Islet of Langerhans (tissue), 1 donor: ENCODE data around the gene AMPD1.

Experiments used
- FAIRE-seq: peaks from one replicate; lab custom pipeline; 2011; peaks lifted over from hg19 to GRCh38; lab: Jason Lieb, UNC

AMPD1 gene

DNA sequence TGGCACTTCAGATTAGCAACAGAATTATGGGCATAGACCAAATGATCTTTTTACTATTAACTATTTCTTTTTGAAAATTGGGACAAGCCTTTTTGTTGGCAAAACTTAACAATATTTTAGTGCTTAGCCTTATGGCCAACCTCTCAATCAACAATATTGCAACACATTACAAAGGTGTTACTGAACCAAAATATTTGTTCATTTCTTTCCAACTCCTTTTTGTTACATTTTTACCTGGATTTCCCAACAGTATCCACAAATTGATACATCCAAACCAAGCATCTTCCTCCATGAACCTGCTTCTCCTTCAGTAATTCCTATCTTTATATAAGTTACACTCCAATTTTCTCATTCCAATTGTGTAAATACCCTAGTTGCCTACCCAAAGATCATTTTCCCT is 1.5 kb upstream of the AMPD1 start:
- FAIRE-seq: no peak

DNA sequence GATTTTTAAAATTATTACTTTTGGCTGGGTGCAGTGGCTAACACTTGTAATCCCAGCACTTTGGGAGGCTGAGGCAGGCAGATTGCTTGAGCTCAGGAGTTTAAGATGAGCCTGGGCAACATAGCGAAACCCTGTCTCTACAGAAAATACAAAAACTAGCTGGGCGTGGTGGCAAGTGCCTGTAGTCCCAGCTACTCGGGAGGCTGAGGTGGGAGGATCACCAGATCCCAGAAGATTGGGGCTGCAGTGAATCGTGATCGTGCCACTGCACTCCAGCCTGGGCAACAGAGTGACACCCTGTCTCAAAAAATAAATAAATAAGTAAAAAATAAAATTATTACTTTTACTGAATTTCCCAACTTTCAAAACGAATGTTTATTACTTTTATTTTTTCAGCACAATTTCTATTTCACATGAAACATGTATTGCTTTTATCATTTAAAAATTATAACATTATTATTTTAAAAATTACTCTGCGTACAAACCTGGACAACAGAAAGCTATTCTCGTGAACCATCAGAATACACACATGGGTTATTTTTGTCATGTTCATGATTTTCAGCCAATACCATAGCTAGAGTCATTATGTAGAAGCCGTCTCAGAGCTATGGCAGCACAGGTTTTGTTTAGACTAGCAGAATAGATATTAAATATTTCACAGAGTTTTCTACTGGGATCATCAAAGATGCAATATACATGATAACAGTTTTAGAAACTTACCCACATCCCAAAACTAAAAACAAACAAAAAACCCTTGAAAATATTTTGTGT is 621 bp downstream of the AMPD1 start:
- FAIRE-seq: no peak

DNA sequence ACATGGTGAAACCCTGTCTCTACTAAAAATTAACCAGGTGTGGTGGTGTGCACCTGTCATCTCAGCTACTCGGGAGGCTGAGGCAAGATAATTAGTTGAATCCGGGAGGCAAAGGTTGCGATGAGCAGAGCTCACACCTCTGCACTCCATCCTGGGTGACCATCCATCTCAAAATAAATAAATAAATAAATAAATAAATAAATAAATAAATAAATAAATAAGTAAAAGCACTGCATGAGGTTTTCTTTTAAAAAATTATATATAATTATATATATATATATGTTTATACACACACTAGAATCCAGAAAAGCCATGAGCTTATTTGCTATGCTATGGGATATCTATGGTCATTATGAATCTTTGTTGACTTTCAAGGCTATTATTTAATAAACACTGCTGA is 2.4 kb downstream of the AMPD1 start:
- FAIRE-seq: no peak

DNA sequence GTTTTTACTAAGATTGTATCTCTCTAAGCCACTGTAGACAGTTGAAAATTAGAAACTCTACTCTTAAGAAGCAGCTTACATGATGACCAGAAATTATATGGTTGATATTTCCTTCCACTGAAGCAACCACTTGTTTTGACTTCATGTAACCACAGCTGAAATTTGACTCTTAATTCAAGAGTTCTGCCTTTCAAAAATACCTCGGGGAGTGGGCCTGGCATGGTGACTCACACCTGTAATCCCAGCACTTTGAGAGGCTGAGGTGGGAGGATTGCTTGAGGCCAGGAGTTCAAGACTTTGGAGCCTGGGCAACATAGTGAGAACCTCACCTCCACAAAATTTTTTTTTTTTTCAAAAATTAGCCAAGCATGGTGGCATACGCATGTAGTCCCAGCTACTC is 4.3 kb downstream of the AMPD1 start:
- FAIRE-seq: no peak

DNA sequence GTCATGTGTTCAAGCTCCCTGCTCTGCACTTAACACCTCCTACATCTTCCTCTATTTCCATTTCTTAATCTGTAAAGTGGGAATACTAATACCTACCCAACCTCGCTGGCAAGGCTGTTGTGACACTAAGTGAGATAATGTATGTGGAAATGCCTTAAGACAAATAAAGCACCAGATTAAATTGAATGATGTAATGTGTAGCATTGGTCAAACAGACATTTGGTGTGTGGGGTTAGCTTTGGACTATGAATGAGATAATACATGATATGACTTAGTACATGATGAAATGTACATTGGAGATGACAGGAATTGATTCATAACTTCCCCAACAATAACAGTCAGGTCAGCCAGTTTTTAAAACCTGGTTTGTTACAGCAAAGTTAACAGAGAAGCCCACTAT is 5.2 kb downstream of the AMPD1 start:
- FAIRE-seq: no peak

DNA sequence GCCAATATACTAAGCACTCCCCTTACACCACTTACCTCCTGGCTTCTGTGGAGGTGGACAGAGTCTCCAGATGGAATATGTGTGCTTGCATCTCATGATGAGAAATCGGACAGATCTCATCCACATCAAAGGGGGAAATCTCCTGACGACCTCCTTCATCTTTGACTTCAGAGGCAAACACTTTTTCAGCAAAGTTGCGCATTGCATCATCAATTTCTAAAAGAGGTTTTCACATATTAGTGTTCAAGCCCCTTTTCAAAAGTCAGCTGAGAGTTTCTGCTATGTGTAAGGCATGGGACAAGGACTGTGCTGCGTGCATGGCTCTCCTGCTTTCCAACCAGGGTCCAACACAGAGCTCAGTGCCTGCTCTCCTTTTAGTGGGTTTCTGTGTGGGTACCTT is 6.8 kb downstream of the AMPD1 start:
- FAIRE-seq: no peak

DNA sequence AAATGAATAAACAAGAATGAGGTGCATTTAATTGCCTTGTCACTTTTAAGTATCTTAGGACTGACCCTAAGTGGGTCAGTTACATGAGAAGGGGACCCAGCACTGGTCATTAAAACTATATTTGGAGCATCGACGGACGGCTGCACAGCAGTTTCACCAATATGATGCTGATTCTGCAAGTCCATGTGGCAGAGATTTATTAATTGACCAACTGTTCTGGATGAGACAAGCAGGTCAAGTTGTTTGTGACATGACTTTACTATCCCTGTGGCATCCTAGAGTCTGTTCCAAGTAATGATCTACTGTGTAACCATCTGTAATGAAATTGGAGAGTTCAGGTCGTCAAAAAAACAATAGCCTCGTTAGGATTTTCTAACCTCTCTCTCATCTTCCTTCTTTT is 9.5 kb downstream of the AMPD1 start:
- FAIRE-seq: no peak

DNA sequence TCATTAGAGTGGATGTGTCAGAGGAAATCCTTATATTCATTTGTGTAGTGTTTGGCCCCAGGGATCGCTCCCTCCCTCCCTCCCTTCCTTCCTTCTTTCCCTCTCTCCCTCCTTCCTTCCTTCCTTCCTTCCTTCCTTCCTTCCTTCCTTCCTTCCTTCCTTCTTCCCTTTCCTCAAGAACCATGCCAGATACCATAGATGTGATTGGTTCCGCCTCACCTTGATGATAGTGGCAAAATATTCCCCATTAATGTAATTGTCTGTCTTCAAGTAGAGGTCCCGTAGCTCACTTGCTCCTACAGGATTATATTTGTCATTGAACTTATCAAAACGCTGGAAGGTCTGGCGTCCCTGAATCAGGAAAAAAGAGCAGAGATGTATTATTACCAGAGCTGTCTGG is 17.7 kb downstream of the AMPD1 start:
- FAIRE-seq: no peak

DNA sequence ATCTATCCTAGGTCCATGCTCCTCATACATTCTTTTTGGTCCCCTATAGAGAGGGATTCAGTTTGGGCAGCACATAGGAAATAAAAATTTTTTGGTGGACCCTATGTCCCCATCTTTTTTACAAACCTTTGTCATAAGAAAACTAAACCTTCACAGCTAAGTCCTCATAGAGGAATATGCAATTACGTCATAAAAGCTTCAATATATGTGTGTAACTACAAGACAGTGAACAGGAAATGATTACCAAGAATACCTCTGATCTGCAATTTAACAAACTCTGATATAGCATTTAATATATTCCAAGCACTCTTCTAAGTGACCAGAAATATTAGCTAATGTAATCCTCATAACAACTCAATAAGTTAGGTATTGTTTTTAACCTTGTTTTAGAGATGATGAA is 19.2 kb downstream of the AMPD1 start:
- no peak for FAIRE-seq

DNA sequence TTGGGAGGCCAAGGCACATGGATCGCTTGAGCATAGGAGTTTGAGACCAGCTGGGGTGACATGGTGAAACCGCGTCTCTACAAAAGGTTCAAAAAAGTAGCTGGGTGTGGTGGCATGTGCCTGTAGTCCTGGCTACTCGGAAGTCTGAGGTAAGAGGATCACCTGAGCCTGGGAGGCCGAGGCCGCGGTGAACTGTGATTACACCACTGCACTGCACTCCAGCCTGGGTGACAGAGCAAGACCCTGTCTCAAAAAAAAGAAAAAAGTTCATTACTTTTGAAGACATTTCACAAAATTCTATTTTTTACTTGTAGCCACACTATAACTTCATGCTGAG is 23.4 kb downstream of the AMPD1 start:
- FAIRE-seq: no peak

DNA sequence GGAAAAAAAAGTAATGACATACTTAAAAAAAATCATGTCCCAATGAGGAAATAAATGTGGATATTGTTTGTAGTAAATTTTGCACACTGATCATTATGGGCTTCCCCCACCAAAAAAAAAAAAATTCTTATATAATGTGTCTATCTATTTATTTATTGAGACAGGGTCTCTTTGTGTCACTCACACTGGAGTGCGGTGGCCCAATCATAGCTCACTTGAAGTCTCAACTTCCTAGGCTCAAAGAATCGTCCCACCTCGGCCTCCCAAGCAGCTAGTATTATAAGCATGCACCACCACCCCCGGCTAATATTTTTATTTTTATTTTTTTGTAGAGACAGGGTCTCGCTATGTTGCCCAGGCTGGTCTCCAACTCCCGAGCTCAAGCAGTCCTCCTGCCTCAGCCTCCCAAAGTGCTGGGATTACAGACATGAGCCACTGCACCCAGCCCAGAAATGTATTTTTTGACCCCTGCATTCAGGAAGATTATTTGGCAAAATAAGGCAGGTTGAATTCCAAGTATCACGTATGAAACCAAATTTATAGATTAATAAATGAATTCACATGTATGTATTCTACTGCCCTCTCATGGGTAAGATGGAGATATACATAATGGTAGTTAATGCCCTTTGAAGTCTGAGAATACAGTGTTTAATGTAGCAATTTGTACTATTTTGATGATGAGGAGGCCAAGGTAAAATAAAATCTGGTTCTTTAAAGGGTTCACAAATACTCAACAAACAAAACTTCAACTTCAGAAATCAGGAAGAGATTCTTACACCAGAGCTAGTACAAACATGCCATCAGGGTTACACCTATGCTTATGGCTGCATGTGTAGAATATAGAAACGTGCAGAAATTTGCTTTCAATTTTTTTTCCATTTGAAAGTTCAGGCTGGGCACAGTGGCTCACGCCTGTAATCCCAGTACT is 24.1 kb downstream of the AMPD1 start:
- FAIRE-seq: no peak

DNA sequence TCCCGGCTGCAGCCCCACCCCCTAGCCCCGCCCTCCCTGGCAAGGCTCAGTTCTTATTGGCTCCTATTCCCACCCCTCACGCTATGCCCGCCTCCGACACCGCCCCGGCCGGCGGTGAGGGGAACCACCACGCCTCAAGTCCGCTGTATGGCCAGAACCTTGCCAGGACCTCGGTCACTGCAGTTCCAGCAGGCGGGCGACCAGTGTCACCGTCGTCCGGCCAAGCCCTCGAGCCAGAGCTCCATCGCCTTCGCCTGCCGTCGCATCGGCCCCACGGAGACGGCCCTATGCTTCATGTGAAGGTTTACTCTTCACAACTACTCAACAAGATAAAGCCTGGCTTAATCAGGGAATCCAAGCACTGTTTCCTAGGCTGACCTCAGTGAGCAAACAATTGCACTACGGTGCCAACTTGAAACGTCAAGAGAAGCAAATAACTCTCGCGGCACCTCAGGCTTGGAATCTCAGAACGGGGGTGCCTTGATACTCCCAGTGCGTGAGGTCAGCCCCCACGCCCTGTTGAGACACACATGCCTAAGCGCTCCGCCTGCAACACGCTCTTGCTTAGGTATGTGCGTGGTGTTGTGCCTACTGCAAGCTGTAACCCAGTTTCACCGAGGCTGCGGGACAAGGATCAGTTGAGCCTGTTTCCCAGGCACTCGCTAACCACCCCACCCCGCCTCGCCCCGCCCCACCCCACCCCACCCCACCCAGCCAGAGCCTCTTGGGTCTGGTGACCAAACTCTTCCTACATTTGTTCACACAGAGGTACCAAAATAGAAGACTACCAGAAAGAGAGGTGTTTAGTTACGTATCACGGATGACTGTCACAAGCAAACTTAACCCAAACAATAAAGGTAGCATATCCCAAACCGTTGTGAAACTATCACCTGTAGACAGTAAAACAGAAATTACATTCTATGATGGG is 25.0 kb downstream of the AMPD1 start:
- no peak for FAIRE-seq

DNA sequence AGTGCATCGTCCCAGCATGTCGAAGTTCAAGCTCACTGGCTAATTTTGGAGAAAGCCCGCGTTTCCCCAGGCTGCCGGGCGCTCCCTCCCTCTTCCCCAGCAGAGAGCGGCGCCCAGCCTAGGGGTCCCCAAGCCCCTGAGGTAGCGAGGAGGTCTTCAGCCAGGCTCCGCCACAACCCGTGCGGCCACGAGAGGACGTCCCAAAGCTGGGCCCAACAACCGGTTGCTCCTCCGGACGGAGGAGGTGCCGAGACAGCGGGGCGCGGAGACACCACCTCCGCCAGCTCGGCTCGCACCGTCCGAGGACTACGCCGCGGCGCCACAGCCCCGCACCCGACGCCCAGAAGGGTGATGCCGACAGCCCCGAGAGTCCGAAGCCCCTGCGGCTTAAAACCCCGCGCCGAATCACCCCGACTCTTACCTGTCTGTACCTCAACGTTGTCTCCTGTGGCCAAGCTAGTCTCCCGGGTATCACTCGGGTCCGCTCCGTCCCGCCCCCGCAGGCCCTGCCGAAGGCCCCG is 25.7 kb downstream of the AMPD1 start, which contains the start of gene DENND2C:
DENND2C (minus strand) TSS at position 488 of the 521 bp plus-strand sequence. CDS start 44,065 bp downstream, outside the sequence.
- FAIRE-seq: no peak

DNA sequence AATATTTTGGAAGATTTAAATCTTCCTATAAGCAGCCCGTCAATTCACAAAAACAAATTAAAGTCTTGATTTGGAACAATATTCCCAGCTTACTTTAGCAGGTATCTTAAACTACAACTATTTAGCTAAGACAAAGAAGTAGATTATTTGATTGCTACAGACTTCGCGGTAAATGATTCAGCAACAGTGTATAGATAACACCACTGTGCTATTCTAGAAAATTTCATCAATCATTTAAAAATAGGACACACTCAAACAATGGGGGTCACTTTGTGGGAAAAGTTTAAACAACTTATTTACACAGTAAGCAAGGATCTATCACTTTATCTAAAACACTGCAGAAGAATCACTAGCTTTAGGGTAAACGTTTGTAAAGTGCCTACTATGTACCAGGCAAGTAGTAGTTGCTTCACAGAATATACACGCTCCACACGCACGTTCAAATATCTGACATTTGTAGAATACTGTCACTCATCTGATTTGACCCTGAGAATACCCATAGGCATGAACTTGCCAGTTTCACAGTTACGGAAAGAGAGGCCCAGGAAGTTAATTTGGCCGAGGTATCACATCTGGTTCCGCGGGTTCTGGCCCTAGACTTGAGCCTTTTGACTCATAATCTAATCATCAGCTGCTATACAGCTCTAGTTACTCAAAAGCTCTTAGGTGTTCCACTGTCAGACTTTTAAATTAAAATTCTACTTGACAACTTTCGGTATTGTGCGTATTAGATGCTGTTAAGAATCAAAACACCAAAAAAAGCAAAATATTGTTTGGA is 26.4 kb downstream of the AMPD1 start:
- FAIRE-seq: peak; percentile 75

DNA sequence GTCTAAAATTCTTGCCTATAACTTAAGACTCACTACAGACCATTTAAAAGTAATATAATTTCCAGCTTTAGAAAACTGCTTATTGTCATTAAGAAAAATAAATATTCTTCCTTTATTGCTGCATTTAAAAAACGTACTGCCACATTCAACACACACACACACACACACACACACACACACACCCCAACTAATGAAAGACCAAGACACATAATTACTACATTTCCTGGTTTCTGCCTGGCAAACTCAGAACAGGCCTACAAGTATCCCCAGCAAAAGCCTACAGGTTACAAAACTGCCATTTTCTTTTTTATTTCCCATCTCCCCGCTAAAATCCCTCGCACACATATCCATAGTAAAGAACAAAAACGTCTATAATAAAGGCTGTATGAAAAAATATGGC is 27.0 kb downstream of the AMPD1 start:
- FAIRE-seq: no peak

DNA sequence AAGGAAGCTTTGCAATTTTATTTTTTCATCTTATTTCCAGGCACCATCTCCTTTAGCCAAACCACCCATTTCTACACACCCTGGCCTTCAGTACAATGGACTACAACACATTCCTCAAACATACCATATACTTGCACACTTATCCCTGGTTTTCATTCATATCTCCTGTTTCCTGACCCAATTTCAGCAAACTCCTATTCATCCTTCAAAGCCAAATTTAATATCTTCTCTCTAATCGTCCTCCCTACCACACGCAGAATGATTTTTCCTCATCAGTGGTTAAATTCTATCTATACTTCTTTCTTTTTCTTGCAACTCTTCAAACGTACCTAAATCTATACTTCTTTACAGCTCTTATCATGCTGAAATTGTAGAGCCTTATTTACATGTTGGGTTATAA is 28.4 kb downstream of the AMPD1 start:
- FAIRE-seq: no peak

DNA sequence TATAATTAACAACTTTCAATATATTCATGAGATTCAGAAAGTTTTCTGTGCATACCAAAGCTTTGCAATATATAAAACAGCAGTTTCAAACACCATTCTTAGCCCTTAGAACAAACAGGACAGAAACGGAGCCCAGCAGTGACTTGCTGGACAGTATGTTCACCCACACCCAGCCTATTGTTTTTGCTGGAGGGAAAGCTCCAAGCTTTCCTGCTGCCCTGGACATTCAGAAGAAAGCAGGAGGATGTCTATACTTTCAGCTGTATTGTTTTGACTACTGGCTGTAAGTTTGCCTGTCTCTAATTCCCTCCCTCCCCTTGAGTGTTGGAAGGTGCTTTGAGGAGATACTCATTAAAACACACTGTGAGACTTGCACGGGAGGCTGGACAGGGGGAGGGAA is 35.1 kb downstream of the AMPD1 start:
- no peak for FAIRE-seq

DNA sequence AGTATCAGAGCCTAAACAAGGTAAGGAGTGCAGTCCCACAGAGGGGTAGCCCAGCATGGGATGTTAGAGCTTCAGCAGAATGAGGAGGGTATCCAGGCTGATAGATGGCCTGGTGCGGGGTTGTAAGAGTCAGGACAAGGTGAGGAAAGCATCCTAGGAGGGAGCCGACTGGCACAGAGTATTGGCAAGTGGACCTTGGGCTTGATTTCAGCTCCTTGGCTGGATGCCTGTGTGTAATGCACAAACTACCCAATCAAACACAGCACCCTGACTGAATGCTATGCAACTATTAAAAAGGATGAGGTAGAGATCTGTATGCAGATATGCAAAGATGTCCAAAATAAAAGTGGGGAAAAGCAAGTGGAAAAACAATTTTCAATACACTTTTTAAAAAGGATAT is 43.5 kb downstream of the AMPD1 start:
- no peak for FAIRE-seq

DNA sequence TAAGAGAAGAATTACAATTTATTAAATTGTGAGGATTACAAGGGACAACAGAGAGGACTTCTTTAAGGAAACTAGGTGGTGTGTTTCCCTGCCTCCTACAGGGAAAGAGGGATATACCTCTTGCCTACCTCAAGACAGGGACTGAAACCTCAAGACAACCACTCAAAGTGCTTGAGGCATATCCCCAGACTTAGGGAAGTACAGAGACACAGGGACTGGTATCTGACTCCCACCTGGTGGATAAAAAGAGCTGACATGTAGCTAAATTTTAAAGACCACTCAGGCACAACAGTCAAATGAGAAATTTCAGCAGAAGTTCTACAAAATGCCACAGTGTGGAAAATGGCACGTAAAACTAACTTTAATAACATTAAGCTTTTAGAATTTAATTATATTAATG is 46.8 kb downstream of the AMPD1 start:
- no peak for FAIRE-seq

DNA sequence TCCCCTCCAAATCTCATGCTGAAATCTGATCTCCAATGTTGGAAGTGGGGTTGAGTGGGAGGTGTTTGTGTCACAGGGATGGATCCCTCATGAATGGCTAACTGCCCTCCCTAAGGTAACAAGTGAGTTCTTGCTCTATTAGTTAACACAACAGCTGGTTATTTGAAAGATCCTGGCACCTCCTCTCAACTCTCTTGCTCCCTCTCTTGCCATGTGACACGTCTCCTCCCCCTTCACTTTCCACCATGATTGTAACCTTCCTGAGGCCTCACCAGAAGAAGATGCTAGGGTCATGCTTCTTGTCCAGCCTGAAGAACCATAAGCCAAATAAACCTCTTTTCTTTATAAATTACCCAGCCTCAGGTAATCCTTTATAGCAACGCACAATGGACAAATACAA is 54.0 kb downstream of the AMPD1 start:
- no peak for FAIRE-seq

DNA sequence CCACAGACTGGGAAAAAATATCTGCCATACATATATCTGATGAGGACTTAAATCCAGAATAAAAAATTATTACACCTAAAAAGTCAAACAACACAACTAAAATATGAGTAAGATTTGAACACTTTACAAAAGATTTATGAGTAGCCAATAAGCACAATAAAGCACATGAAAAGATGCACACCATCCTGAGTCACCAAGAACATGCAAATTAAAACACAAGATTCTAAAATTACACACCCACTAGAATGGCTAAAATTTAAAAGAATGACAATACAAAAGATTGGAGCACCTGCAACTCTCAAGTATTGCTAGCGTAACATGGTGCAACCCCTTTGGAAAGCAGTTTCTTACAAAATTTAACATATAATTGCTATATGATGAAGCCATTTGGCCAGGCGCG is 56.4 kb downstream of the AMPD1 start:
- no peak for FAIRE-seq

DNA sequence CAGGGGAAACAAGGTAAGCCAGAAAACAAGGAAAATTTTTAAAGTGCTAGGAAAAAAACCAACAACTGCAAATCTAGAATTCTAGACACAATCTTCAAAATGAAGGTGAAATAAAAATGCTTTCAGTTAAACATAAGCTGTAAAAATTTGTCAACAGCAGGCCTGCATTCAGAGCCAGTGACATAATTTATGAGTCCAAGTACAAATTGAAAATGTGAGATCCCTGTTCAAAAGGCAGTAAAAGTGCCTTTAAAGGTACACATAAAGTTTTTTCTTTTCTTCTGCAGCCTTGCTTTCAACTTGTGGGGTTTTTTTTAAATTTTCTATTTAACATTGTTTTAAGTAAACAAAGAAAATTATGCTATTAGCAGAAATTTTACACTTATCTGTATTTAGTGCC is 62.9 kb downstream of the AMPD1 start:
- FAIRE-seq: no peak
